BLaER1 treated with 17β-estradiol and CSF1 and Interleukin-3, amounts not matched to agents 10 nM and 100 nM (cell line): ENCODE results near the gene TMEM273.

Experiments
- H3K27ac ChIP-seq, 11 experiments: shearing (Covaris generic); formaldehyde crosslinking; 2 replicates each; pipeline ENCODE4 v1.8.1; 2022
- H3K27me3 ChIP-seq, 11 experiments: shearing (Covaris generic); formaldehyde crosslinking; 2 replicates each; pipeline ENCODE4 v1.8.1; 2022
- H3K36me3 ChIP-seq, 11 experiments: shearing (Covaris generic); formaldehyde crosslinking; 2 replicates each; pipeline ENCODE4 v1.8.1; 2022
- H3K4me1 ChIP-seq, 10 experiments: shearing (Covaris generic); formaldehyde crosslinking; 2 replicates each; pipeline ENCODE4 v1.8.1; 2022
- H3K4me2 ChIP-seq, 11 experiments: shearing (Covaris generic); formaldehyde crosslinking; 2 replicates each; pipeline ENCODE4 v1.8.1; 2022
- H3K4me3 ChIP-seq, 10 experiments: shearing (Covaris generic); formaldehyde crosslinking; 2 replicates each; pipeline ENCODE4 v1.8.1; 2022
- H3K9ac ChIP-seq, 11 experiments: shearing (Covaris generic); formaldehyde crosslinking; 2 replicates each; pipeline ENCODE4 v1.8.1; 2022
- H3K9me3 ChIP-seq, 11 experiments: shearing (Covaris generic); formaldehyde crosslinking; replicated peaks in 1 of 11; 2 replicates each; pipeline ENCODE4 v1.8.1; 2022
- H4K20me1 ChIP-seq, 11 experiments: shearing (Covaris generic); formaldehyde crosslinking; 2 replicates each; pipeline ENCODE4 v1.8.1; 2022
- Cebpa-rat ChIP-seq, 11 experiments: shearing (Covaris generic); IDR thresholded peaks; 2 replicates each; pipeline ENCODE4 v1.8.1; 2022

TMEM273 gene

DNA sequence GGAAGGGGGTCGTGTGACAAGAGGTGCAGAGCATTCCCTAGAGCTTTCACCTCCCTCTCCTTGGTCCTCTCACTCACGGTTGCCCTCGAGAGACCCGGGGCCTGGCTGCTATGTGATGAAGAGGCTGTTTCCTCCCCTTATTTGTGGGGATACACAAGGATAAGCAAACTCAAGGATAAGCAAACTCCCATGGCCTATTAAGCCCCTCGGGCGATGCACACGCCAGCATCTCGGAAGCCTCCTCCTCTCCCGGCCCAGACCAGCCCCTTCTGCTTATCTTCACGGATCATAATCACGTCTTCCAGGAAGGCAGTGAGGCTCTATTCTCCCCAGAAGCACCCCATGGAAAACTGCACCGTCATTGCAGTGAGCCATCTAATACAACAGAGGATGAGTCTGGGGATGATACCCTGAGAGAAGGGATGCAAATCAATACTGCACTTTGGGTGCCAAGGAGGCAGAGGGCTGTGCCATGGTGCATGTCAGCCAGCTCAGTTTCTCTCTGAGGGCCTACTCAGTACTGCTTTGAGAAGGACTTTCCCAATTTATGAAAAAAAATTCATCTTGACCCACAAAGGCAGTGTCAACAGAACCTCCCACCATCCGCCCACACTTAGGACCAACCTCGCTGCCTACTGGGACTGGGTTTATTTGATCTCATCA lies 22.2 kb downstream of the TMEM273 start:
- peak overlapping the region in 1 of 11 experiments; percentile 1; a peak in 1 of 22 replicates for H3K27ac ChIP-seq
- peaks cover 0 to 57% (median 22%) of the 10 kb centered on the region in 10 experiments; a peak in 12 of 20 replicates for H3K4me1 ChIP-seq
- no peak overlapping the region; a peak in 1 of 22 replicates for H3K9ac ChIP-seq
- H3K36me3 ChIP-seq: peaks cover 0 to 62% (median 19%) of the 10 kb centered on the region in 11 experiments; a peak in 12 of 22 replicates
- peaks cover 0 to 84% (median 35%) of the 10 kb centered on the region in 11 experiments; a peak in 14 of 22 replicates for H4K20me1 ChIP-seq
- H3K27me3 ChIP-seq: no peaks in the 10 kb centered on the region
- H3K4me3 ChIP-seq: no peak overlapping the region
- H3K4me2 ChIP-seq: peak overlapping the region in 2 of 11 experiments; percentile 7 to 8; a peak in 1 of 22 replicates
- no peaks in the 10 kb centered on the region for H3K9me3 ChIP-seq
- TF ChIP-seq Cebpa-rat (IDR thresholded peaks at IDR 0.05): no peak

DNA sequence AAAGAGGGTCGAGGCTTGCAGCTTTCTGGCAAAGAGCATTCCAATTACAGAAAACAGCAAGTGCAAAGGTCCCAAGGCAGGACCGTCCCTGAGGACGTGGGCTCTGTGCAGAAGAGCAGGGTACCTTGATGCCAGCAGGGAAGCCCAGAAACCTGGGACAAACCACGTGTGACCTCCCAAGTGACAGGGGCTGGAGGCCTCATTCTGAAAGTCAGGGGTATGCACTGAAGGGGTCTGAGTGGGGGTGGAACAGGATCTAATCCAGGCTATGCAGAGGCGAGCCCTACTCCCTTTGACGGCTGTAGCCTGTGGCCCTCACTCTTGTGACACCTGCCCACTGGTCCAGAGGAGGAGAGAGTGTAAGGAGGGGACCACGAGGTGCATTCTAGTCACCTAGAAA lies 22.9 kb downstream of the TMEM273 start:
- no peak for TF ChIP-seq Cebpa-rat (IDR thresholded peaks at IDR 0.05)
- no peak overlapping the region for H3K4me3 ChIP-seq
- H3K9ac ChIP-seq: no peak overlapping the region
- H3K27ac ChIP-seq: no peak overlapping the region
- no peaks in the 10 kb centered on the region for H3K9me3 ChIP-seq
- peaks cover 0 to 77% (median 28%) of the 10 kb centered on the region in 11 experiments; a peak in 13 of 22 replicates for H4K20me1 ChIP-seq
- peaks cover 0 to 50% (median 18%) of the 10 kb centered on the region in 10 experiments; a peak in 12 of 20 replicates for H3K4me1 ChIP-seq
- peaks cover 0 to 67% (median 21%) of the 10 kb centered on the region in 11 experiments; a peak in 12 of 22 replicates for H3K36me3 ChIP-seq
- no peak overlapping the region for H3K4me2 ChIP-seq
- no peaks in the 10 kb centered on the region for H3K27me3 ChIP-seq

DNA sequence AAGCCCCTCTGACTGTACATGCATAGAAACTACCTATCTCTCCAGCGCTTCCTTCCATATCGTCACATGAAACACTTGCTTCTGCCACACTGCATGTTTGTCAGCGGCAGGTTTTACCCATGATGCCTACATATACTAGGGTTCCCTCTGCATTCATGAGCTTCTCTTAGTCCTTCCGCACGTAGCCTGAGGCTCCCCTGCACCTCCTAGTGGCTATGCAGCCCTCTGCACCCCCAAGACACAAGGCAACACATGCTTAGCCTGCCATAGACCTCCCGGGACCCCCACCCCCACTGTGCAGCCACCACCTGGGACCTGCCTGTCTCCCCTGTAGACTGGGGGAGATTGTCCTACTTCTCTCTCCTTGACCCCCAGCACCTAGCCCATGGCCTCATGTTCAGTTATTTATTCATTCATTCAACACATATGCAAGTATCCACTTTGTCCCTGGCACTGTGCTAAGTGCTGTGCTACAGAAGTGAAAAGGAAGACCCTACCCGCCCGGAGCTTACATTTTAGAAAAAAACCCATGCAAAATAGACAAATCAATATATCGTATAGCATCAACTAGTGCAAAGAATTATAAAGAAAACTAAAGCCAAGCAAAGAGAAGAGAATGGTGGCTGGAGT lies 23.5 kb downstream of the TMEM273 start:
- Histone ChIP-seq H3K27ac (no peak overlapping the region), H3K36me3 (peaks cover 0 to 67% (median 21%) of the 10 kb centered on the region in 11 experiments; a peak in 12 of 22 replicates), H3K4me1 (peaks cover 0 to 44% (median 15%) of the 10 kb centered on the region in 10 experiments; a peak in 12 of 20 replicates), H3K27me3 (no peaks in the 10 kb centered on the region), H3K4me2 (peak overlapping the region in 1 of 11 experiments; percentile 19; a peak in 1 of 22 replicates), H3K9ac (no peak overlapping the region), H4K20me1 (peaks cover 0 to 71% (median 25%) of the 10 kb centered on the region in 11 experiments; a peak in 12 of 22 replicates), H3K9me3 (no peaks in the 10 kb centered on the region), H3K4me3 (no peak overlapping the region)
- no peak for TF ChIP-seq Cebpa-rat (IDR thresholded peaks at IDR 0.05)

DNA sequence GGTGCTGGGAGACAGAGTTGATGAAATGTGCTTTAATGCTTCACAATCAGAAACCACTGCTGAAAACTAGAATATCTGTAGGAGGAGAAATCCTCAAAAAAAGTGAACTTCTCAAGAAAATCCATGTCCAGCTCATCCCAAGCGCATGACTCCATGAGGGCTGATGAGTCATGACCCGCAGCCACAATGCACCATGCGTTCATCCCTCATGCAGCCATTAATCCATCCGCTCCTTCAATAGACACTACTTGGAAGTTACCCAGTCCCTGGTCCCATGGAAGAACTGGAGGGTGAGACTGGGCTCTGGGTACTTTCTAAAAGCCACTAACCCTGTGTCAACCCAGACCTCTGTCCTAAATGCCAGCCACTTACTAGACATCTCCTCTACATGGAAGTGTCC lies 24.4 kb downstream of the TMEM273 start:
- Histone ChIP-seq H3K9ac (no peak overlapping the region), H3K36me3 (peaks cover 0 to 70% (median 21%) of the 10 kb centered on the region in 11 experiments; a peak in 12 of 22 replicates), H3K9me3 (no peaks in the 10 kb centered on the region), H4K20me1 (peaks cover 0 to 61% (median 19%) of the 10 kb centered on the region in 11 experiments; a peak in 12 of 22 replicates), H3K27me3 (no peaks in the 10 kb centered on the region), H3K4me1 (peaks cover 0 to 35% (median 8%) of the 10 kb centered on the region in 10 experiments; a peak in 11 of 20 replicates), H3K27ac (no peak overlapping the region), H3K4me3 (no peak overlapping the region), H3K4me2 (peak overlapping the region in 1 of 11 experiments; percentile 19; a peak in 2 of 22 replicates)
- TF ChIP-seq Cebpa-rat (IDR thresholded peaks at IDR 0.05): no peak

DNA sequence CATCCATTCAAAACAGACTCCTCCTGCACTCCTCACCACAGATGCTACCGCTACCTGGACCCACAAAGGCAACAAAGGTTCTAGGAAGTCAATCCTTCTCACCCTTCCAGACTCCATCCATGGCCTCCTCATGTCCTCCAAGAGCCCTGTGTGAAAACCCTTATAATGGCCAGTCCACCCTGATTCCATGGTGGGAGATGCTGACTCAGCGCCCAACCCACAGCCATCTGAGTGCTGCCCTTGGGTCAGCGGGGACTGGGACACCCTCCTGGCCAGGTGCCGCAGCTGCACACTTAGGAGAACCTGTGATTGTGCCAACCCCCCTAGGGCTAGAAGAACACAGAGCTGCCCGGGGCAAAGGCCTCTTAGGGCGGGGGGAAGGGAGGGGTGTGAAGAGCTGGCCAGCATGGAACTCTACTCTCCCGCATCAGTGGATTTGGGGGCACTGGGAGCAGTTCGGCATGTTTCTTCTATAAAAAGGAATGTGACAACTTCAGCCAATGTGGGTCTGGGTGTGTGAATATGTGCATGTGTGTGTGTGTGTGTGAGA lies 25.4 kb downstream of the TMEM273 start:
- peaks cover 0 to 27% (median 4%) of the 10 kb centered on the region in 10 experiments; a peak in 6 of 20 replicates for H3K4me1 ChIP-seq
- no peak for TF ChIP-seq Cebpa-rat (IDR thresholded peaks at IDR 0.05)

DNA sequence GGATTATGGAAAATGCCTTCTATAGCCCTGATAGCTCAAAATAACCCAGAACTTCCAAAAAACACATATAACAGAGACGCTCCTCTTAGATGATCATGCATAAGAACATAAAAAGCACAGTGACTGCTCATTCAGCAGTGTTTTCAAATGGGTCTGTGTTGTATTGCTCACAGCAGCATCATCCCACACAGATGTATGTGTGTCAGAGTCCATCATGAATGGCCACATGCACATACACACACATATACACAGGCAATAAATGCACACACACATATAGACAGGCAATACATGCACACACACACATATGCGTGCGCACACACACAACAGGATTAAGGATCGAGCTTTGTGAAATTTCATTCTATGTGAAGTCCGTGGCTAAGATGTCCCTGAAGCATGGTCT lies 26.1 kb downstream of the TMEM273 start:
- no peak overlapping the region for H3K27ac ChIP-seq
- no peaks in the 10 kb centered on the region for H3K9me3 ChIP-seq
- H3K4me2 ChIP-seq: no peak overlapping the region
- peaks cover 0 to 65% (median 20%) of the 10 kb centered on the region in 11 experiments; a peak in 12 of 22 replicates for H3K36me3 ChIP-seq
- no peaks in the 10 kb centered on the region for H3K27me3 ChIP-seq
- H3K9ac ChIP-seq: no peak overlapping the region
- H4K20me1 ChIP-seq: peaks cover 0 to 47% (median 5%) of the 10 kb centered on the region in 11 experiments; a peak in 11 of 22 replicates
- no peak overlapping the region for H3K4me3 ChIP-seq
- TF ChIP-seq Cebpa-rat (IDR thresholded peaks at IDR 0.05): no peak
- H3K4me1 ChIP-seq: peaks cover 0 to 25% (median 3%) of the 10 kb centered on the region in 10 experiments; a peak in 2 of 20 replicates

More for the DNA sequence above, 25.4 kb downstream of the TMEM273 start:
- H3K36me3 ChIP-seq: peaks cover 0 to 67% (median 21%) of the 10 kb centered on the region in 11 experiments; a peak in 12 of 22 replicates
- H3K9me3 ChIP-seq: no peaks in the 10 kb centered on the region
- H3K27ac ChIP-seq: no peak overlapping the region
- no peak overlapping the region for H3K9ac ChIP-seq
- no peak overlapping the region for H3K4me3 ChIP-seq
- no peaks in the 10 kb centered on the region for H3K27me3 ChIP-seq
- peaks cover 0 to 54% (median 13%) of the 10 kb centered on the region in 11 experiments; a peak in 12 of 22 replicates for H4K20me1 ChIP-seq
- H3K4me2 ChIP-seq: no peak overlapping the region

DNA sequence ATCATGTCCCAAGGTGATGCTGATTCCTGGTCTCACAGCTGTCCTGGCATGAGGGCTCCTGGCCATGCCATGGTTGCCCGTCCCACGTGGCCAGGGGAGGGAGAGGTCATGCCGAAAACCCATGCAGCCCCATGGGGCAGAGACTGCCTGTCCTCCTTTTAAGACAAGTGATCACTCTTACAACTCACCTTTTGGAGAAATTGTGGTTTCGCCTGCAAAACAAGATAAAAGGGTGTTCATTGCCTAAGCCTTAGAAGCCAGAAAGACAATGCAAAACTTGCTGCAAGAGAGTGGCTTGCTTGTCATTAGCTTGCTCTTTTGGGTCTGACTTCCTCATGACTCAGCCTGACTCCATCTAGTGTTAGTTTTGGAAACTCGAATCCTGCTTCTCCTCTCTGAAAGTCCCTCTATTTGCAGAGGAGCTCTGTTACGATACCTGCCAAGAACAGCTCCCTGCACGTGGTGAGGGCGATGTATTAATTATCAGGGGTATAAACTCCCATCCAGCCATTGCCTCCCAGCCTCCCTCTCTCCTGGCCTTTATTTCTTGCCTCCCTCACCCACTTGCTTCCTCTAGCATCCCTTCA lies 26.7 kb downstream of the TMEM273 start:
- TF ChIP-seq Cebpa-rat (IDR thresholded peaks at IDR 0.05): no peak
- peaks cover 0 to 22% (median 2%) of the 10 kb centered on the region in 10 experiments; a peak in 2 of 20 replicates for H3K4me1 ChIP-seq
- H4K20me1 ChIP-seq: peaks cover 0 to 41% (median 4%) of the 10 kb centered on the region in 11 experiments; a peak in 9 of 22 replicates
- peaks cover 0 to 65% (median 14%) of the 10 kb centered on the region in 11 experiments; a peak in 12 of 22 replicates for H3K36me3 ChIP-seq
- H3K9ac ChIP-seq: no peak overlapping the region
- no peaks in the 10 kb centered on the region for H3K27me3 ChIP-seq
- no peak overlapping the region; a peak in 1 of 22 replicates for H3K4me2 ChIP-seq
- H3K4me3 ChIP-seq: no peak overlapping the region
- no peak overlapping the region for H3K27ac ChIP-seq
- H3K9me3 ChIP-seq: no peaks in the 10 kb centered on the region

DNA sequence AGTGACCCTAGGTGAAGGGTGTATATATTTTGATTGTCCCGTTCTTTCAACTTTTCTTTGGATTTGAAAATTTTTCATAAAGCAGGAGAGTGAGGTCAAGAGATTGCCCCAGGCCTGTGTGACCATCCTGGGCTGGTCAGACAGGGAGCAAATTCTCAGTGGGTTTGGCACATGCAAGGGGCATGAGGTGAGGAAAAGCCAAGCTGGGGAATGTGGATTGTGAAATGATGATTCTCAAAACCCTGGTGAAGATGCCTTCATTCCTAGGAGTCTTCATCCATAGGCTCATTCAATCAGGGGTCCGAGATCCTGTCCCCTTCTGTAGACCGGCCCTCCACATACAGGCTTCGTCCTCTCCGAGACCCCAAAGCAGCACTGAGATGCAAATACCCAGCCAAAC lies 27.4 kb downstream of the TMEM273 start:
- H3K9ac ChIP-seq: no peak overlapping the region
- H3K27ac ChIP-seq: no peak overlapping the region
- TF ChIP-seq Cebpa-rat (IDR thresholded peaks at IDR 0.05): no peak
- H3K4me3 ChIP-seq: no peak overlapping the region
- peaks cover 0 to 34% (median 4%) of the 10 kb centered on the region in 11 experiments; a peak in 9 of 22 replicates for H4K20me1 ChIP-seq
- H3K9me3 ChIP-seq: no peaks in the 10 kb centered on the region
- H3K4me1 ChIP-seq: peaks cover 0 to 17% (median 0%) of the 10 kb centered on the region in 10 experiments; a peak in 1 of 20 replicates
- H3K27me3 ChIP-seq: no peaks in the 10 kb centered on the region
- H3K36me3 ChIP-seq: peaks cover 0 to 65% (median 8%) of the 10 kb centered on the region in 11 experiments; a peak in 12 of 22 replicates
- no peak overlapping the region for H3K4me2 ChIP-seq
